K562 (cell line): ENCODE data around the gene TUT4. TPM values are rescaled to one million over a fixed set of nuclear protein-coding genes. Genes with fewer than 3 reads are reported as not detected.

Source experiments
- BCOR ChIP-seq: fragments of 450-650 bp; IDR thresholded peaks from 2 replicates; pipeline ENCODE4 v1.6.1; 2016
- CBFA2T2 ChIP-seq: fragments of 450-650 bp; conservative IDR thresholded peaks from 2 replicates; pipeline ENCODE4 v1.6.1; 2017; ENCODE audit warnings: mild to moderate bottlenecking
- GATA2 ChIP-seq: sonication (generic); formaldehyde crosslinking; IDR thresholded peaks from 2 replicates; pipeline ENCODE4 v1.4.0; 2020; ENCODE audit warnings: mild to moderate bottlenecking, missing genetic modification reagents
- MAFF ChIP-seq: IDR thresholded peaks from 2 replicates; pipeline ENCODE4 v1.6.1; 2012; ENCODE audit warnings: low read length, improper control_type of control experiment
- MYNN ChIP-seq, 2 experiments: sonication (generic); formaldehyde crosslinking in 1 of 2; IDR thresholded peaks; 2 replicates each; pipeline versions ENCODE4 v1.5.0 to v1.6.1; 2016 to 2020; ENCODE audit warnings: antibody characterized with exemption in 1 of 2, missing genetic modification reagents in 1 of 2
- NR1H2 ChIP-seq: sonication (generic); formaldehyde crosslinking; IDR thresholded peaks from 2 replicates; pipeline ENCODE4 v1.4.0; 2020; ENCODE audit warnings: mild to moderate bottlenecking, missing genetic modification reagents
- NR4A1 ChIP-seq, 2 experiments: fragments of 250-450 bp in 1 of 2; fragments of 450-650 bp in 1 of 2; sonication (Bioruptor Pico) in 1 of 2; IDR thresholded peaks; 2 replicates each; pipeline versions ENCODE4 v1.4.0 to v1.6.1; 2016 to 2020; ENCODE audit warnings: mild to moderate bottlenecking in 2 of 2, missing compliant biosample characterization in 1 of 2, missing genetic modification characterization in 1 of 2, moderate library complexity in 1 of 2
- PRDM10 ChIP-seq: fragments of 450-650 bp; IDR thresholded peaks from 2 replicates; pipeline ENCODE4 v1.6.1; 2018; ENCODE audit not compliant: partially characterized antibody
- RB1 ChIP-seq: fragments of 450-650 bp; IDR thresholded peaks from 2 replicates; pipeline ENCODE4 v1.6.1; 2017; ENCODE audit warnings: low read depth, mild to moderate bottlenecking
- RBBP5 ChIP-seq: fragments of 200-600 bp; sonication (generic); IDR thresholded peaks from 2 replicates; pipeline ENCODE4 v1.6.1; 2012; ENCODE audit warnings: borderline replicate concordance, mild to moderate bottlenecking, low read length, control low read depth, inconsistent platforms; ENCODE audit not compliant: insufficient read depth, poor library complexity, severe bottlenecking
- SMARCC2 ChIP-seq: fragments of 450-650 bp; IDR thresholded peaks from 2 replicates; pipeline ENCODE4 v1.6.1; 2017; ENCODE audit warnings: antibody characterized with exemption, moderate library complexity, mild to moderate bottlenecking, low read depth
- SMC3 ChIP-seq: conservative IDR thresholded peaks from 2 replicates; pipeline ENCODE4 v1.6.1; 2011; ENCODE audit warnings: low read depth, low read length, improper control_type of control experiment; ENCODE audit not compliant: insufficient read depth
- SUPT5H ChIP-seq: fragments of 450-650 bp; IDR thresholded peaks from 2 replicates; pipeline ENCODE4 v1.6.1; 2016
- TBP ChIP-seq: optimal IDR thresholded peaks from 2 replicates; pipeline ENCODE3; 2011; ENCODE audit warnings: low read depth, low read length, improper control_type of control experiment
- TOE1 ChIP-seq, 2 experiments: fragments of 450-650 bp in 1 of 2; sonication (generic) in 1 of 2; formaldehyde crosslinking in 1 of 2; IDR thresholded peaks; 2 replicates each; pipeline versions ENCODE4 v1.7.1 to v1.8.0; 2016 to 2022; ENCODE audit warnings: borderline replicate concordance in 2 of 2, mild to moderate bottlenecking in 2 of 2, antibody characterized with exemption in 1 of 2, inconsistent platforms in 1 of 2, low read depth in 1 of 2, missing genetic modification reagents in 1 of 2, moderate library complexity in 1 of 2
- ZNF143 ChIP-seq: sonication (generic); formaldehyde crosslinking; IDR thresholded peaks from 2 replicates; pipeline ENCODE4 v1.9.0; 2022; ENCODE audit warnings: mild to moderate bottlenecking, missing genetic modification reagents
- ZNF239 ChIP-seq: fragments of 250-450 bp; sonication (Bioruptor Pico); IDR thresholded peaks from 2 replicates; pipeline ENCODE4 v1.4.0; 2020; ENCODE audit warnings: mild to moderate bottlenecking
- ZNF609 ChIP-seq: sonication (generic); formaldehyde crosslinking; IDR thresholded peaks from 2 replicates; pipeline ENCODE4 v1.8.1; 2023; ENCODE audit warnings: missing genetic modification reagents, mild to moderate bottlenecking, borderline replicate concordance
- polyA plus RNA-seq, 8 experiments: library from polyadenylated mRNA; depleted of rRNA in 4 of 8; stranded (reverse) in 5 of 8; unstranded in 3 of 8; fragments of >200 nt; fragmentation: Nextera tagmentation in 2 of 8; fragmentation: Illumina TruSeq in 1 of 8; extraction: Ambion mirVana in 2 of 8; extraction: Trizol in 1 of 8; gene quantifications; 2 replicates each; pipeline versions ENCODE4 v1.2.1 to v1.2.3, GENCODE V29; 2011 to 2014; ENCODE audit warnings: inconsistent platforms in 1 of 8, missing spikeins in 1 of 8
- total RNA-seq, 7 experiments: library from RNA; depleted of rRNA in 6 of 7; stranded (reverse); fragments of >200 nt in 6 of 7; fragmentation: Illumina TruSeq in 2 of 7; extraction: Trizol in 2 of 7; gene quantifications; 2 replicates each; pipeline versions ENCODE4 v1.2.1 to v1.2.3, GENCODE V29; 2011 to 2021; ENCODE audit warnings: low replicate concordance in 1 of 7

Gene TUT4
- total and polyA plus RNA-seq, 9 of the 15 experiments (the other 6 are each of a cell fraction or from before 2014, with no cell fraction given), result 15.8 to 53.5 (median 36.7) TPM

- TF ChIP-seq RBBP5, result peak; percentile 21
- no peak for TF ChIP-seq NR4A1 (CRISPR knock-in tag; IDR thresholded peaks at IDR 0.05)
- TF ChIP-seq NR4A1 (tag; IDR thresholded peaks at IDR 0.05), result 0 out of 2 replicates have a peak, but pooled peaks have one; percentile 39
- peak; percentile 75 for TF ChIP-seq GATA2
- TF ChIP-seq ZNF239 (CRISPR knock-in tag), result no peak
- no peak for TF ChIP-seq TOE1 (IDR thresholded peaks at IDR 0.05; ENCODE audit: borderline replicate concordance)
- peak; percentile 86; the same call in 1 of the 2 replicates for TF ChIP-seq TOE1 (CRISPR knock-in tag; IDR thresholded peaks at IDR 0.05; ENCODE audit: borderline replicate concordance, low read depth)
- TF ChIP-seq BCOR, result peak; percentile 56
- no peak for TF ChIP-seq SMARCC2
- peak; percentile 32; the same call in 1 of the 2 replicates for TF ChIP-seq NR1H2 (CRISPR knock-in tag)
- TF ChIP-seq TBP, result peak; percentile 53
- TF ChIP-seq MAFF, result peak; percentile 84
- 0 out of 2 replicates have a peak, but pooled peaks have one; percentile 2 for TF ChIP-seq SMC3
- TF ChIP-seq RB1, result peak; percentile 58; the same call in 1 of the 2 replicates
- TF ChIP-seq MYNN (IDR thresholded peaks at IDR 0.05), result peak; percentile 99
- TF ChIP-seq MYNN (CRISPR knock-in tag; IDR thresholded peaks at IDR 0.05), result no peak
- TF ChIP-seq SUPT5H, result no peak; the same call in 1 of the 2 replicates
- peak; percentile 94 for TF ChIP-seq PRDM10
- no peak for TF ChIP-seq CBFA2T2
- no peak for TF ChIP-seq ZNF143 (CRISPR knock-in tag)
- 0 out of 2 replicates have a peak, but pooled peaks have one; percentile 67 for TF ChIP-seq ZNF609 (CRISPR knock-in tag)
Measured at GRCh38 chr1:52403566-52404115, 149.3 kb downstream of the TUT4 start (continued).
